ENCODE data around the gene ASXL3.

GRCh38 chr18:33596178-33596854 is 18.3 kb downstream of the ASXL3 start:
- TF ChIP-seq YY1 (IDR thresholded peaks at IDR 0.05): no peak
- TF ChIP-seq CTCF (IDR thresholded peaks at IDR 0.05; ENCODE audit: low read depth, low read length, missing input control): no peak
- TF ChIP-seq RAD21 (IDR thresholded peaks at IDR 0.05): no peak
- TF ChIP-seq FOXA1 (IDR thresholded peaks at IDR 0.05): no peak

All from liver (tissue), 3 donors.